MM.1S (cell line): Measurements from ENCODE around the gene TP53AIP1.

Source experiments
- DNase-seq: peaks from one replicate; pipeline ENCODE4 v3.0.0-alpha.2; 2015
- H2AFZ ChIP-seq: fragments of 300-600 bp; sonication (generic); 2 replicates; pipeline ENCODE4 v1.6.0; 2016; ENCODE audit warnings: antibody characterized with exemption, low read length
- H3F3A ChIP-seq: fragments of 300-600 bp; sonication (generic); 2 replicates; pipeline ENCODE4 v1.6.1; 2016; ENCODE audit warnings: mild to moderate bottlenecking, antibody characterized with exemption, low read length, moderate library complexity, mixed read lengths; ENCODE audit not compliant: insufficient read depth
- H3K27ac ChIP-seq: fragments of 300-600 bp; sonication (generic); 2 replicates; pipeline ENCODE4 v1.5.1; 2016; ENCODE audit warnings: mild to moderate bottlenecking, low read length
- H3K27me3 ChIP-seq: fragments of 300-600 bp; sonication (generic); replicated peaks from 2 replicates; pipeline ENCODE4 v1.6.0; 2016; ENCODE audit warnings: low read length; ENCODE audit not compliant: insufficient read depth
- H3K36me3 ChIP-seq: fragments of 300-600 bp; sonication (generic); replicated peaks from 2 replicates; pipeline ENCODE4 v1.6.1; 2016; ENCODE audit warnings: mild to moderate bottlenecking, low read length, mixed read lengths; ENCODE audit not compliant: insufficient read depth
- H3K4me1 ChIP-seq: fragments of 300-600 bp; sonication (generic); 2 replicates; pipeline ENCODE4 v1.6.1; 2016; ENCODE audit warnings: low read length, mixed read lengths
- H3K4me2 ChIP-seq: fragments of 300-600 bp; sonication (generic); 2 replicates; pipeline ENCODE4 v1.6.0; 2016; ENCODE audit warnings: low read depth, low read length
- H3K4me3 ChIP-seq: fragments of 300-600 bp; sonication (generic); 2 replicates; pipeline ENCODE4 v1.5.1; 2016; ENCODE audit warnings: low read length, mixed read lengths
- H3K79me2 ChIP-seq: fragments of 300-600 bp; sonication (generic); 2 replicates; pipeline ENCODE4 v1.6.1; 2016; ENCODE audit warnings: mixed run types, low read length, mixed read lengths
- H3K9ac ChIP-seq: fragments of 300-600 bp; sonication (generic); 2 replicates; pipeline ENCODE4 v1.6.1; 2016; ENCODE audit warnings: low read length, mixed read lengths
- H3K9me2 ChIP-seq: fragments of 300-600 bp; sonication (generic); replicated peaks from 2 replicates; pipeline ENCODE4 v1.6.1; 2016; ENCODE audit warnings: mild to moderate bottlenecking, low read length, mixed read lengths; ENCODE audit not compliant: insufficient read depth
- H3K9me3 ChIP-seq: fragments of 300-600 bp; sonication (generic); replicated peaks from 2 replicates; pipeline ENCODE4 v1.6.1; 2016; ENCODE audit warnings: mild to moderate bottlenecking, low read length, mixed read lengths; ENCODE audit not compliant: insufficient read depth
- H4K20me1 ChIP-seq: fragments of 300-600 bp; sonication (generic); 2 replicates; pipeline ENCODE4 v1.6.1; 2016; ENCODE audit warnings: mild to moderate bottlenecking, low read length, moderate library complexity, mixed read lengths; ENCODE audit not compliant: insufficient read depth
- EZH2 ChIP-seq: fragments of 300-600 bp; sonication (generic); optimal IDR thresholded peaks from 2 replicates; pipeline ENCODE3; 2017; ENCODE audit warnings: low read depth, mild to moderate bottlenecking, antibody characterized with exemption, low read length, mixed read lengths
- EZH2phosphoT487 ChIP-seq: fragments of 300-600 bp; sonication (generic); IDR thresholded peaks from 2 replicates; pipeline ENCODE4 v1.6.1; 2018; ENCODE audit warnings: antibody characterized with exemption, low read length
- TF ChIP-seq, protein P1 (sequence below): fragments of 300-600 bp; sonication (generic); IDR thresholded peaks from 2 replicates; pipeline ENCODE4 v1.5.1; 2016; ENCODE audit warnings: antibody characterized with exemption, low read length, mixed read lengths

Gene TP53AIP1

GRCh38 chr11:128963744-128964325, 21.2 kb upstream of the TP53AIP1 start:
- Histone ChIP-seq H3K9me2 (no peaks in the 10 kb centered on the region), H4K20me1 (no peaks in the 10 kb centered on the region), H2AFZ (peak overlapping the region; percentile 20; the same call in 1 of the 2 replicates), H3K4me3 (0 out of 2 replicates have a peak overlapping the region, but pooled peaks have one; percentile 24), H3F3A (peaks cover 9% of the 10 kb centered on the region; the same call in 1 of the 2 replicates), H3K36me3 (no peaks in the 10 kb centered on the region), H3K79me2 (no peaks in the 10 kb centered on the region), H3K27me3 (no peaks in the 10 kb centered on the region), H3K9me3 (no peaks in the 10 kb centered on the region), H3K4me1 (peaks cover 26% of the 10 kb centered on the region), H3K9ac (no peak overlapping the region), H3K27ac (peak overlapping the region; percentile 25; the same call in 1 of the 2 replicates), H3K4me2 (peak overlapping the region; percentile 48; the same call in 1 of the 2 replicates)
- DNase-seq: no peak
- TF ChIP-seq EZH2 (no peak), EZH2phosphoT487 (no peak)
- TF ChIP-seq, protein P1, sequence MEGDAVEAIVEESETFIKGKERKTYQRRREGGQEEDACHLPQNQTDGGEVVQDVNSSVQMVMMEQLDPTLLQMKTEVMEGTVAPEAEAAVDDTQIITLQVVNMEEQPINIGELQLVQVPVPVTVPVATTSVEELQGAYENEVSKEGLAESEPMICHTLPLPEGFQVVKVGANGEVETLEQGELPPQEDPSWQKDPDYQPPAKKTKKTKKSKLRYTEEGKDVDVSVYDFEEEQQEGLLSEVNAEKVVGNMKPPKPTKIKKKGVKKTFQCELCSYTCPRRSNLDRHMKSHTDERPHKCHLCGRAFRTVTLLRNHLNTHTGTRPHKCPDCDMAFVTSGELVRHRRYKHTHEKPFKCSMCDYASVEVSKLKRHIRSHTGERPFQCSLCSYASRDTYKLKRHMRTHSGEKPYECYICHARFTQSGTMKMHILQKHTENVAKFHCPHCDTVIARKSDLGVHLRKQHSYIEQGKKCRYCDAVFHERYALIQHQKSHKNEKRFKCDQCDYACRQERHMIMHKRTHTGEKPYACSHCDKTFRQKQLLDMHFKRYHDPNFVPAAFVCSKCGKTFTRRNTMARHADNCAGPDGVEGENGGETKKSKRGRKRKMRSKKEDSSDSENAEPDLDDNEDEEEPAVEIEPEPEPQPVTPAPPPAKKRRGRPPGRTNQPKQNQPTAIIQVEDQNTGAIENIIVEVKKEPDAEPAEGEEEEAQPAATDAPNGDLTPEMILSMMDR: no peak

GRCh38 chr11:128962896-128963295, 20.2 kb upstream of the TP53AIP1 start:
- H3K36me3 ChIP-seq: no peaks in the 10 kb centered on the region
- H3K9ac ChIP-seq: no peak overlapping the region
- H2AFZ ChIP-seq: peak overlapping the region; percentile 20; the same call in 1 of the 2 replicates
- no peaks in the 10 kb centered on the region for H3K79me2 ChIP-seq
- H3K9me2 ChIP-seq: no peaks in the 10 kb centered on the region
- H4K20me1 ChIP-seq: no peaks in the 10 kb centered on the region
- H3K4me1 ChIP-seq: peaks cover 26% of the 10 kb centered on the region
- peak; percentile 34 for DNase-seq
- H3K27ac ChIP-seq: peak overlapping the region; percentile 25; the same call in 1 of the 2 replicates
- TF ChIP-seq EZH2 (no peak), EZH2phosphoT487 (no peak)
- TF ChIP-seq, protein P1: no peak
- H3K4me3 ChIP-seq: peak overlapping the region; percentile 24; the same call in 1 of the 2 replicates
- H3K4me2 ChIP-seq: peak overlapping the region; percentile 48; the same call in 1 of the 2 replicates
- H3K9me3 ChIP-seq: no peaks in the 10 kb centered on the region
- no peaks in the 10 kb centered on the region for H3K27me3 ChIP-seq
- peaks cover 9% of the 10 kb centered on the region; the same call in 1 of the 2 replicates for H3F3A ChIP-seq

- Histone ChIP-seq H3K27me3 (no peaks in the 10 kb centered on the region), H3K4me2 (no peak overlapping the region)
These were observed 19.0 kb upstream of the TP53AIP1 start for GRCh38 chr11:128961645-128962044.

More at GRCh38 chr11:128961645-128962044, 19.0 kb upstream of the TP53AIP1 start:
- Histone ChIP-seq H3F3A (peaks cover 9% of the 10 kb centered on the region; the same call in 1 of the 2 replicates), H3K9me3 (no peaks in the 10 kb centered on the region), H3K27ac (no peak overlapping the region), H3K79me2 (no peaks in the 10 kb centered on the region), H2AFZ (no peak overlapping the region), H3K9me2 (no peaks in the 10 kb centered on the region), H3K4me1 (peaks cover 26% of the 10 kb centered on the region), H3K9ac (no peak overlapping the region), H3K36me3 (no peaks in the 10 kb centered on the region), H4K20me1 (no peaks in the 10 kb centered on the region), H3K4me3 (no peak overlapping the region)
- DNase-seq: peak; percentile 4
- TF ChIP-seq EZH2 (no peak), EZH2phosphoT487 (no peak)
- TF ChIP-seq, protein P1: no peak
